GM12864 (cell line): ENCODE results near the gene LRRC2.
"Not testable (repeated sequence)": the region's sequence is repeated elsewhere in the genome, so short reads cannot be mapped to it uniquely, and the experiment has no call there.

Experiments used
- DNase-seq: peaks from one replicate; pipeline ENCODE4 v3.0.0-alpha.2; 2011; ENCODE audit warnings: low read depth
- H3K4me3 ChIP-seq: 2 replicates; pipeline ENCODE4 v1.5.1; 2011; ENCODE audit warnings: mild to moderate bottlenecking, low read depth, low read length, control low read depth
- CTCF ChIP-seq: IDR thresholded peaks from 2 replicates; pipeline ENCODE4 v1.5.1; 2011; ENCODE audit warnings: low read depth, mild to moderate bottlenecking, moderate library complexity, low read length, control low read depth, inconsistent platforms; ENCODE audit errors: missing control alignments

LRRC2 gene

GRCh38 chr3:46579756-46580286 is 13.7 kb upstream of the LRRC2 start:
- no peak for DNase-seq
- no peak overlapping the region for H3K4me3 ChIP-seq
- TF ChIP-seq CTCF = no peak

GRCh38 chr3:46578973-46579755 is 13.1 kb upstream of the LRRC2 start:
- H3K4me3 ChIP-seq = no peak overlapping the region
- no peak for TF ChIP-seq CTCF
- no peak for DNase-seq

- not testable (repeated sequence) for H3K4me3 ChIP-seq, DNase-seq
Observed at GRCh38 chr3:46577580-46578249, 11.6 kb upstream of the LRRC2 start.

- DNase-seq = no peak
- no peak overlapping the region for H3K4me3 ChIP-seq
- TF ChIP-seq CTCF = no peak
Observed at GRCh38 chr3:46576879-46577278, 10.8 kb upstream of the LRRC2 start.

GRCh38 chr3:46576386-46576785 is 10.3 kb upstream of the LRRC2 start:
- TF ChIP-seq CTCF = no peak
- H3K4me3 ChIP-seq = no peak overlapping the region
- DNase-seq = no peak

- TF ChIP-seq CTCF = no peak
Observed at GRCh38 chr3:46575577-46576222, 9.6 kb upstream of the LRRC2 start.

GRCh38 chr3:46574881-46575576 is 8.9 kb upstream of the LRRC2 start:
- no peak for DNase-seq
- TF ChIP-seq CTCF = no peak
- H3K4me3 ChIP-seq = no peak overlapping the region

More at GRCh38 chr3:46575577-46576222, 9.6 kb upstream of the LRRC2 start:
- DNase-seq = no peak
- no peak overlapping the region for H3K4me3 ChIP-seq
